PC-9 (cell line): ENCODE measurements around the gene AFAP1L2.

Experiments used
- CTCF ChIP-seq: fragments of 200-600 bp; sonication (generic); conservative IDR thresholded peaks from 2 replicates; pipeline ENCODE4 v1.6.1; 2017; ENCODE audit warnings: mixed run types, antibody characterized with exemption, mild to moderate bottlenecking, moderate library complexity
- EZH2 ChIP-seq: fragments of 200-600 bp; sonication (generic); IDR thresholded peaks from 2 replicates; pipeline ENCODE4 v1.8.0; 2017; ENCODE audit warnings: antibody characterized with exemption, low read depth

DNA sequence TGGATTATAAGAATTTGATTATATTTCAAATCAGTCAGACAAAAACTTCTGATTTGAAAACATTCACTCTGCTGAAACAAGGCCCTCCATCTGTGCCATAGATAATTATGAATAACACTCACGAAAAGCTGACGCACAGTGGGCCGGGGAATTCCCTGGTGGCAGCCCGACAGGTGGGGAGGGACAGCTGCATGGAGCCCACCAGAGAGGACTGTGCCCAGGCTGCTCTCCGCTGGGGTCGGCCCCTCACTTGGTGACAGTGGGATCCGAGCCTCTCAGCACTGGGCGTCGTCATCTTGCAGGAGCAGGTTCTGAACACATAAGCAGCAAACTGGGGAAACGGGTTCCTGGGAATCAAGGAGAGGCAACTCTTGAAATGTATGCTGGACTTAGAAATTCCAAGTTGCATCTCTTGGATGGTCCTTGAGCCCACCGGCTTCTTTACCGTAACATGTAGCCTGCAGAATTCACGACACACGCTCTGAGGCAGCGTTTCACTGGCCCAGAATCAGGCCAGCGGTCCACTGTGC, 41.4 kb downstream of the AFAP1L2 start:
- TF ChIP-seq CTCF: no peak
- no peak for TF ChIP-seq EZH2
